Vagina (tissue), 2 donors: Measurements from ENCODE around the gene KPTN. TPM values are rescaled to one million over a fixed set of nuclear protein-coding genes. Genes with fewer than 3 reads are reported as not detected.

ENCODE experiments used
- DNase-seq, 2 donors: peaks; one replicate each; pipeline ENCODE4 v3.0.0-alpha.2; 2017; ENCODE audit errors: extremely low spot score in 2 of 2
- H3K27ac ChIP-seq: fragments of 200-600 bp; sonication (generic); one replicate; pipeline ENCODE4 v1.5.1; 2019
- H3K27me3 ChIP-seq: fragments of 200-600 bp; sonication (generic); one replicate; pipeline ENCODE4 v1.5.1; 2019
- H3K36me3 ChIP-seq, 2 donors: fragments of 200-600 bp; sonication (generic); one replicate each; pipeline ENCODE4 v1.5.1; 2017 to 2019
- H3K4me1 ChIP-seq: fragments of 200-600 bp; sonication (generic); one replicate; pipeline ENCODE4 v1.5.1; 2019
- H3K4me3 ChIP-seq, 2 donors: fragments of 200-600 bp; sonication (generic); 1 replicate in 1 of 2; 2 replicates in 1 of 2; pipeline ENCODE4 v1.5.1; 2016 to 2019
- H3K9me3 ChIP-seq: fragments of 200-600 bp; sonication (generic); one replicate; pipeline ENCODE4 v1.5.1; 2019
- POLR2A ChIP-seq, 2 donors: fragments of 450-650 bp; IDR thresholded peaks; one replicate each; pipeline ENCODE4 v1.6.1; 2017; ENCODE audit warnings: antibody characterized with exemption in 2 of 2, mild to moderate bottlenecking in 2 of 2, moderate library complexity in 2 of 2
- POLR2AphosphoS5 ChIP-seq, 2 donors: sonication (generic); formaldehyde crosslinking; IDR thresholded peaks; one replicate each; pipeline ENCODE4 v1.9.0; 2017; ENCODE audit warnings: antibody characterized with exemption in 2 of 2, mild to moderate bottlenecking in 2 of 2, low read depth in 1 of 2; ENCODE audit not compliant: insufficient read depth in 1 of 2
- intact Hi-C: fragments of 100-400 bp; cut with DNase I; formaldehyde crosslinking; loops from one replicate; pipeline ENCODE4 v1.15.1; 2023
- total RNA-seq: library from RNA; depleted of rRNA; stranded (reverse); fragments of >200 nt; gene quantifications from one replicate; pipeline ENCODE4 v1.2.3, GENCODE V29; 2016
- TF ChIP-seq, protein P1 (sequence below), 3 experiments: fragments of 450-650 bp in 2 of 3; fragments of 200-600 bp in 1 of 3; sonication (generic) in 1 of 3; IDR thresholded peaks; one replicate each; pipeline ENCODE4 v1.5.1; 2017 to 2019; ENCODE audit warnings: antibody characterized with exemption in 3 of 3, mild to moderate bottlenecking in 2 of 3, moderate library complexity in 2 of 3

KPTN gene
- total RNA-seq, 1 donor from 2014 or later: 9.6 TPM

DNA sequence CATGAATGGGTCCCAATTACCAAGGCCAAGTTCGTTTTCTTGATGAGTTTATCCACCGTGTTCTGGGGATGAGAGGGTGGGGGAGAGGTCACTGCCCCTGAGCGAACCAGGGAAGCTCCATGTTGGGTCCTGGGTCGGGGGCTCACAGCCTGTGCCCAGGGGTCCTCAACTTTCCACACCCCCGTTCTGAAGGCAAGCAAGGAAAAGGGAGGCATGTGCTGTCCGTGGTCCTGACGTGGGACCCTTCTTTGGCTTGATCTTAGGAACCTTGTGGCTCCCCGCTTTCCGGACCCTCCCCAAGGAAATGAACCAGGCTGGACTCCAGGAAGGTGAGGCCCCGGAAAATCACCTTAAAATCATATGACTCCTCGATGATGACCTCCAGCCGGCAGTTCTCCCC, 46.5 kb downstream of the KPTN start:
- Histone ChIP-seq H3K27me3 (no peaks in the 10 kb centered on the region), H3K4me1 (peaks cover 4% of the 10 kb centered on the region), H3K36me3 (no peaks in the 10 kb centered on the region), H3K4me3 (no peak overlapping the region), H3K9me3 (no peaks in the 10 kb centered on the region), H3K27ac (no peak overlapping the region)
- DNase-seq: no peak
- intact Hi-C loops: loop anchor here (5.0 to 10.0 kb wide), 2 partner anchors 77 to 260 kb away; partner anchors contain the start of gene NAPA
- no peak for TF ChIP-seq POLR2AphosphoS5 (IDR thresholded peaks at IDR 0.05; ENCODE audit: insufficient read depth in 1 of 2, low read depth in 1 of 2)

DNA sequence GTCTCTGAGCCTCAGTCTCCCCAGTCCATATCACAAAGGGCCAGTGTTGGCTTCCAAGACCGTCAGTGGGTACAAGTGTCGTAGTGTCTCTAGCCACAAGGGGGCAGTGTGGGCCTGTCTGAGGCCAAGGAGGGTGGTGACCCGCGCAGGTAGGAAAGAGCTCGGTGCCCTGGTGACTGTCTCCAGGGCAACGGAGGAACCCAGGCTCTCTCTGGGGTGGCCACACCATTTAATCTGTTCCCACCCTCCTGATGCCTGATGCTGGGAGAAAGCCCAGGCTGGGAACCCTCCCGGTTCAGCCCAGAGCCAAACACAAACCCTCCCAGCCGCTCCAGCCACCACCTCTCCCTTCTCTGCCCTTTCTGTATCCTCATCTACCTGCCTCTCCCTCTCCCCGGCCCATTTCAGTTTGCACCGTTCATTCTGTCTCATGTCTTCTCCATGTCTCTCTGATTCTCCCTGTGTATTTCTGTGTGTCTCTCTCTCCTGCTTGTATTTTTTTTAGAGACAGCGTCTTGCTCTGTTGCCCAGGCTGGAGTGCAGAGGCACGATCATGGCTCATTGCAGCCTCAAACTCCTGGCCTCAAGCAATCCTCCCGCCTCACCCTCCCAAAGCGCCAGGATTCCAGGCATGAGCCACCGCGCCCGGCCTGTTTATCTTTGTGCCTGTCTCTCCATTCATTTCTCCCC, 47.2 kb downstream of the KPTN start:
- H3K27me3 ChIP-seq: no peaks in the 10 kb centered on the region
- no peak overlapping the region for H3K4me3 ChIP-seq
- no peaks in the 10 kb centered on the region for H3K9me3 ChIP-seq
- H3K27ac ChIP-seq: no peak overlapping the region
- intact Hi-C loops: loop anchor here (5.0 to 10.0 kb wide), 2 partner anchors 78 to 260 kb away; partner anchors contain the start of gene NAPA
- peak in 1 of 2 donors; percentile 37 for TF ChIP-seq POLR2AphosphoS5 (IDR thresholded peaks at IDR 0.05; ENCODE audit: insufficient read depth in 1 of 2, low read depth in 1 of 2)
- TF ChIP-seq, protein P1, sequence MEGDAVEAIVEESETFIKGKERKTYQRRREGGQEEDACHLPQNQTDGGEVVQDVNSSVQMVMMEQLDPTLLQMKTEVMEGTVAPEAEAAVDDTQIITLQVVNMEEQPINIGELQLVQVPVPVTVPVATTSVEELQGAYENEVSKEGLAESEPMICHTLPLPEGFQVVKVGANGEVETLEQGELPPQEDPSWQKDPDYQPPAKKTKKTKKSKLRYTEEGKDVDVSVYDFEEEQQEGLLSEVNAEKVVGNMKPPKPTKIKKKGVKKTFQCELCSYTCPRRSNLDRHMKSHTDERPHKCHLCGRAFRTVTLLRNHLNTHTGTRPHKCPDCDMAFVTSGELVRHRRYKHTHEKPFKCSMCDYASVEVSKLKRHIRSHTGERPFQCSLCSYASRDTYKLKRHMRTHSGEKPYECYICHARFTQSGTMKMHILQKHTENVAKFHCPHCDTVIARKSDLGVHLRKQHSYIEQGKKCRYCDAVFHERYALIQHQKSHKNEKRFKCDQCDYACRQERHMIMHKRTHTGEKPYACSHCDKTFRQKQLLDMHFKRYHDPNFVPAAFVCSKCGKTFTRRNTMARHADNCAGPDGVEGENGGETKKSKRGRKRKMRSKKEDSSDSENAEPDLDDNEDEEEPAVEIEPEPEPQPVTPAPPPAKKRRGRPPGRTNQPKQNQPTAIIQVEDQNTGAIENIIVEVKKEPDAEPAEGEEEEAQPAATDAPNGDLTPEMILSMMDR (IDR thresholded peaks at IDR 0.05): peak; percentile 64 to 94 (median 93)
- no peak for TF ChIP-seq POLR2A (IDR thresholded peaks at IDR 0.05)
- DNase-seq: no peak
- H3K4me1 ChIP-seq: peaks cover 4% of the 10 kb centered on the region
- H3K36me3 ChIP-seq: no peaks in the 10 kb centered on the region

DNA sequence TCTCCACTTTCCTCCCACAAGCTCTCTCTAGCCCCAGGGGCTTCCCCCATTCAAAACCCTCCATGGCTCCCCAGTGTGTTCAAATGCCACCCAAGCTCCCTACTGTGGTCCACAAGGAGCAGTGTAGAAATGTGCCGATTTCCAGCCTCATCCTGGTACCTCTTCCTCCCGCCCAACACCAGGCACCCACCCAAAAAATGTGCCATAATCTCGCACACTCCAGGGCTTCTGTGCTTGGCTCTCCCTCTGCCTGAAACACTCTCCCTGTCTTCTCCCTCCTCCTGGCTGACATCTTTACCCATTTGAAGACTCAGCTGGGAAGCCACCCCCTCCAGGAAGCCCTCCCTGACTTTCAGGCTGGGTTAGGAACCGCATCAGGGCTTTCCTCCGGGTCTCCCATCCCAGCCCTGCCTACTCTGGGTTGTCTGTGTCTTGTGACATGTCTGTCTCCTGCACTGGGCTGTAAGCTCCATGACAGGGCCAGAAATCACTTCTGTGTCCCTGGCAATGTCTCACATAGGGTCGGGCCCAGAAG, 48.1 kb downstream of the KPTN start:
- H3K4me1 ChIP-seq: peaks cover 4% of the 10 kb centered on the region
- H3K27me3 ChIP-seq: no peaks in the 10 kb centered on the region
- intact Hi-C loops: loop anchor here (5.0 to 10.0 kb wide), 2 partner anchors 79 to 261 kb away; partner anchors contain the start of gene NAPA
- no peak for DNase-seq
- no peak overlapping the region for H3K4me3 ChIP-seq
- TF ChIP-seq POLR2A (IDR thresholded peaks at IDR 0.05) (no peak), POLR2AphosphoS5 (IDR thresholded peaks at IDR 0.05; ENCODE audit: insufficient read depth in 1 of 2, low read depth in 1 of 2) (no peak)
- TF ChIP-seq, protein P1 (IDR thresholded peaks at IDR 0.05): no peak
- H3K36me3 ChIP-seq: no peaks in the 10 kb centered on the region
- no peak overlapping the region for H3K27ac ChIP-seq
- H3K9me3 ChIP-seq: no peaks in the 10 kb centered on the region

DNA sequence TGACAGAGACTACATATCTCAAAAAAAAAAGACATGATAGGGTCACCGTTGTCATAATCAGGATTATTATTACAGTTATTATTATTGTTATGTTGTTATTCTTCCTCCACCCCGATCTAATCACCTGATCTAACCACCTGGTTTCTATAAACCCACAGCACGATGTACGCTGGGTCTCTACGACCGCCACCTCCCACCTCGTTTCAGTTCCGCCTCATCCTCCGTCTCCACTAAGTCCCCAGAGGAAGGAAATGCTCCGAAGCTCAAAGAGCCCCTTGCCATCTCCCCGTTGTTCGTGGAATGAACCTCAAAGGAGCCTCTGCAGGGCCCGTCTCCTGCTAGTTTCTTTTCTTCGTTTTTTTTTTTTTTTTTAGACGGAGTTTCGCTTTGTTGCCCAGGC, 48.8 kb downstream of the KPTN start:
- H3K4me3 ChIP-seq: no peak overlapping the region
- no peaks in the 10 kb centered on the region for H3K27me3 ChIP-seq
- no peak for DNase-seq
- no peaks in the 10 kb centered on the region for H3K36me3 ChIP-seq
- TF ChIP-seq POLR2A (IDR thresholded peaks at IDR 0.05) (no peak), POLR2AphosphoS5 (IDR thresholded peaks at IDR 0.05; ENCODE audit: insufficient read depth in 1 of 2, low read depth in 1 of 2) (no peak)
- TF ChIP-seq, protein P1 (IDR thresholded peaks at IDR 0.05): no peak
- intact Hi-C loops: loop anchor here (5.0 to 10.0 kb wide), 2 partner anchors 80 to 262 kb away; partner anchors contain the start of gene NAPA
- H3K27ac ChIP-seq: no peak overlapping the region
- H3K9me3 ChIP-seq: no peaks in the 10 kb centered on the region
- H3K4me1 ChIP-seq: peaks cover 9% of the 10 kb centered on the region

DNA sequence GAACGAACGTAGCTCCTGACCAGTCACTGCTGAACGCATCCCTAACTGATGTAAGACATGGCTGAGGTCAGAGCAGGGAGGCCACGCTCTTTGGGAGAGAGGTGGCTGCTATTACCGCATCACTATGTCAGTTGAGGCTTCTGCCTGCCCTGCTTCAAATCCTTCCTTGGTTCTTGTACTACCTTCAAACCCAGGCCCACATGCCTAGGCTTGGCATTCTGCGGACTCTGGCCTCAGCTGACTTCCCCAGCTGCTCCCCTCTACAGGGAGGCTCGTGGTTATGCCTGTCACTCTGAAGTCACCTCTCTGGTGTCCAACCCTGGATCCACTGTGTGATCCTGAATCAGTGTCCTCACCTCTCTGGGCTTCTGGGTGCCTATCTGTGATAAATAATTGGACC, 49.9 kb downstream of the KPTN start:
- Histone ChIP-seq H3K36me3 (no peaks in the 10 kb centered on the region), H3K4me3 (no peak overlapping the region), H3K4me1 (peaks cover 11% of the 10 kb centered on the region), H3K27ac (no peak overlapping the region), H3K9me3 (no peaks in the 10 kb centered on the region), H3K27me3 (no peaks in the 10 kb centered on the region)
- no peak for DNase-seq
- intact Hi-C loops: loop anchor here (10.0 kb wide), 1 partner anchor 81 kb away; the partner anchor contains the start of gene NAPA
- TF ChIP-seq POLR2AphosphoS5 (IDR thresholded peaks at IDR 0.05; ENCODE audit: insufficient read depth in 1 of 2, low read depth in 1 of 2) (no peak), POLR2A (IDR thresholded peaks at IDR 0.05) (no peak)
- TF ChIP-seq, protein P1 (IDR thresholded peaks at IDR 0.05): no peak
